ENCODE data around the gene KDM2A. TPM values are rescaled to one million over a fixed set of nuclear protein-coding genes. Genes with fewer than 3 reads are reported as not detected.

KDM2A gene
- total and polyA plus RNA-seq, 2 of the 13 experiments (the other 11 are each of a cell fraction or from before 2014, with no cell fraction given): 31.3 to 31.4 TPM

DNA sequence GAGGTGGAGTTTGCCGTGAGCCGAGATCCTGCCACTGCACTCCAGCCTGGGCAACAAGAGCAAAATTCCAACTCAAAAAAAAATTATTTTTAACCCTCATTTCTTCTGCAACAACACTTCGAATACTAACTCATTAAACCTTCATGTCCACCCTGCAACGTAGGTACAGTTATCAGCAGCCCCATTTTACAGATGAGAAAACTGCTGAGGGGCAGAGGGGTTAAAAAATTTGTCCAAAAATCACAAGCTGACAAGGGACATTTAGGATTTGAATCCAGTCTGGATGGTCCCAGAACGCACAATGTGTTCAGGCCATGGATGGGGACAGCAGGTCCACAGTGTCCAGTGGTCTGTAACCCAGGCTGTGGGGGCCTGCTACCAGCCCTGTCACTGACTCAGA, 33.4 kb upstream of the KDM2A start:
- intact Hi-C loops (cut with micrococcal nuclease; ENCODE audit: unreplicated experiment) (no loop called here), in situ Hi-C loops (cut with HindIII; ENCODE audit: extremely low pct_ligation_motif_present, low pct_unique_long_range_greater_than_20kb) (loop anchor here (10.0 kb wide), 1 partner anchor 89 kb away; no protein-coding TSS in a partner anchor)
- Histone ChIP-seq H3K4me1 (ENCODE audit: insufficient read depth, low read length) (peaks cover 10% of the 10 kb centered on the region), H3K27me3 (ENCODE audit: control insufficient read depth in 1 of 2, insufficient read depth in 2 of 2, low read length in 2 of 2) (no peaks in the 10 kb centered on the region; a peak in 1 of 5 replicates), H3K36me3 (replicated peaks in 1 of 2; ENCODE audit: control insufficient read depth in 1 of 2, insufficient read depth in 2 of 2, low read length in 2 of 2) (no peaks in the 10 kb centered on the region), H3K27ac (ENCODE audit: extremely low read length, insufficient read depth, low read length) (no peak overlapping the region), H3K9me3 (ENCODE audit: low read length) (no peaks in the 10 kb centered on the region), H2AFZ (ENCODE audit: low read length) (no peak overlapping the region), H3K4me2 (ENCODE audit: low read depth, low read length) (no peak overlapping the region), H3K9ac (ENCODE audit: insufficient read depth, low read depth, low read length) (no peak overlapping the region), H3K4me3 (replicated peaks in 1 of 3; ENCODE audit: insufficient read depth in 1 of 3, low read depth in 2 of 3, low read length in 3 of 3) (no peak overlapping the region), H4K20me1 (ENCODE audit: insufficient read depth, low read length) (no peaks in the 10 kb centered on the region), H3K79me2 (ENCODE audit: insufficient read depth, low read length) (no peaks in the 10 kb centered on the region)
- CTCF ChIA-PET (ENCODE audit: low intra/inter-chr PET ratio, low total read pairs): no interaction called here
- peak; percentile 59; the same call in 1 of the 2 replicates for TF ChIP-seq ZNF629 (CRISPR knock-in tag; conservative IDR thresholded peaks at IDR 0.05)
- TF ChIP-seq, protein P1, sequence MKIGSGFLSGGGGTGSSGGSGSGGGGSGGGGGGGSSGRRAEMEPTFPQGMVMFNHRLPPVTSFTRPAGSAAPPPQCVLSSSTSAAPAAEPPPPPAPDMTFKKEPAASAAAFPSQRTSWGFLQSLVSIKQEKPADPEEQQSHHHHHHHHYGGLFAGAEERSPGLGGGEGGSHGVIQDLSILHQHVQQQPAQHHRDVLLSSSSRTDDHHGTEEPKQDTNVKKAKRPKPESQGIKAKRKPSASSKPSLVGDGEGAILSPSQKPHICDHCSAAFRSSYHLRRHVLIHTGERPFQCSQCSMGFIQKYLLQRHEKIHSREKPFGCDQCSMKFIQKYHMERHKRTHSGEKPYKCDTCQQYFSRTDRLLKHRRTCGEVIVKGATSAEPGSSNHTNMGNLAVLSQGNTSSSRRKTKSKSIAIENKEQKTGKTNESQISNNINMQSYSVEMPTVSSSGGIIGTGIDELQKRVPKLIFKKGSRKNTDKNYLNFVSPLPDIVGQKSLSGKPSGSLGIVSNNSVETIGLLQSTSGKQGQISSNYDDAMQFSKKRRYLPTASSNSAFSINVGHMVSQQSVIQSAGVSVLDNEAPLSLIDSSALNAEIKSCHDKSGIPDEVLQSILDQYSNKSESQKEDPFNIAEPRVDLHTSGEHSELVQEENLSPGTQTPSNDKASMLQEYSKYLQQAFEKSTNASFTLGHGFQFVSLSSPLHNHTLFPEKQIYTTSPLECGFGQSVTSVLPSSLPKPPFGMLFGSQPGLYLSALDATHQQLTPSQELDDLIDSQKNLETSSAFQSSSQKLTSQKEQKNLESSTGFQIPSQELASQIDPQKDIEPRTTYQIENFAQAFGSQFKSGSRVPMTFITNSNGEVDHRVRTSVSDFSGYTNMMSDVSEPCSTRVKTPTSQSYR (CRISPR knock-in tag; IDR thresholded peaks at IDR 0.05; ENCODE audit: borderline replicate concordance): no peak
- FAIRE-seq: no peak
- no peak for ATAC-seq
- POLR2A ChIA-PET: no interaction called here
- DNase-seq (ENCODE audit: low spot score): no peak
- WGBS (ENCODE audit: low lambda C conversion rate): 42% methylated on average over 5 of the region's 5 CpGs
- no TSS peak for BruUV-seq (replicated peaks)

DNA sequence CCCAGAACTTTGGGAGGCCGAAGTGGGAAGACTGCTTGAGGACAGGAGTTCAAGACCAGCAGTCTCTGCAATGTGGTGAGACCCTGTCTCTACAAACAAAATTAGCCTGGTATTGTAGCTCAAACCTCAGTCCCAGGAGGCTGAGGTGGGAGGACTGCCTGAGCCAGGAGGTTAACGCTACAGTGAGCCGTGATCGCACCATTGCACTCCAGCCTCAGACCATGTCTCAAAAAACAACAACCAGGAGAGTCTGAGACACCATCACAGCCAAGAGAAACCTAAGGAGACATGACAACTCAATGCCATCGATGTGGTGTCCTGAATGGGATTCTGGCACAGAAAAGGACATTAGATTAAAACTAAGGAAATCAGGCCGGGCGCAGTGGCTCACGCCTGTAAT, 28.3 kb upstream of the KDM2A start:
- no peak overlapping the region for H2AFZ ChIP-seq (ENCODE audit: low read length)
- no peaks in the 10 kb centered on the region for H3K9me3 ChIP-seq (ENCODE audit: low read length)
- ATAC-seq (no peak), DNase-seq (ENCODE audit: low spot score) (no peak), FAIRE-seq (no peak)
- no peaks in the 10 kb centered on the region for H4K20me1 ChIP-seq (ENCODE audit: insufficient read depth, low read length)
- no peak overlapping the region for H3K9ac ChIP-seq (ENCODE audit: insufficient read depth, low read depth, low read length)
- no peak overlapping the region for H3K4me3 ChIP-seq (replicated peaks in 1 of 3; ENCODE audit: insufficient read depth in 1 of 3, low read depth in 2 of 3, low read length in 3 of 3)
- in situ Hi-C loops (cut with HindIII; ENCODE audit: extremely low pct_ligation_motif_present, low pct_unique_long_range_greater_than_20kb) (no loop called here), intact Hi-C loops (cut with micrococcal nuclease; ENCODE audit: unreplicated experiment) (no loop called here)
- peaks cover 9% of the 10 kb centered on the region for H3K4me1 ChIP-seq (ENCODE audit: insufficient read depth, low read length)
- TF ChIP-seq, protein P2, sequence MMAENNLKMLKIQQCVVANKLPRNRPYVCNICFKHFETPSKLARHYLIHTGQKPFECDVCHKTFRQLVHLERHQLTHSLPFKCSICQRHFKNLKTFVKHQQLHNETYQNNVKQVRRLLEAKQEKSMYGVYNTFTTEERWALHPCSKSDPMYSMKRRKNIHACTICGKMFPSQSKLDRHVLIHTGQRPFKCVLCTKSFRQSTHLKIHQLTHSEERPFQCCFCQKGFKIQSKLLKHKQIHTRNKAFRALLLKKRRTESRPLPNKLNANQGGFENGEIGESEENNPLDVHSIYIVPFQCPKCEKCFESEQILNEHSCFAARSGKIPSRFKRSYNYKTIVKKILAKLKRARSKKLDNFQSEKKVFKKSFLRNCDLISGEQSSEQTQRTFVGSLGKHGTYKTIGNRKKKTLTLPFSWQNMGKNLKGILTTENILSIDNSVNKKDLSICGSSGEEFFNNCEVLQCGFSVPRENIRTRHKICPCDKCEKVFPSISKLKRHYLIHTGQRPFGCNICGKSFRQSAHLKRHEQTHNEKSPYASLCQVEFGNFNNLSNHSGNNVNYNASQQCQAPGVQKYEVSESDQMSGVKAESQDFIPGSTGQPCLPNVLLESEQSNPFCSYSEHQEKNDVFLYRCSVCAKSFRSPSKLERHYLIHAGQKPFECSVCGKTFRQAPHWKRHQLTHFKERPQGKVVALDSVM (CRISPR knock-in tag; IDR thresholded peaks at IDR 0.05): peak; percentile 60; the same call in 1 of the 2 replicates
- no peak for TF ChIP-seq HMG20A (CRISPR knock-in tag; IDR thresholded peaks at IDR 0.05; ENCODE audit: borderline replicate concordance)
- ChIA-PET POLR2A (no interaction called here), CTCF (ENCODE audit: low intra/inter-chr PET ratio, low total read pairs) (no interaction called here)
- 90% methylated on average over 8 of the region's 8 CpGs for WGBS (ENCODE audit: low lambda C conversion rate)
- no peak overlapping the region for H3K27ac ChIP-seq (ENCODE audit: extremely low read length, insufficient read depth, low read length)
- BruUV-seq (replicated peaks): no TSS peak
- H3K79me2 ChIP-seq (ENCODE audit: insufficient read depth, low read length): no peaks in the 10 kb centered on the region
- no peak overlapping the region; the same call in 1 of the 2 replicates for H3K4me2 ChIP-seq (ENCODE audit: low read depth, low read length)
- no peaks in the 10 kb centered on the region for H3K36me3 ChIP-seq (replicated peaks in 1 of 2; ENCODE audit: control insufficient read depth in 1 of 2, insufficient read depth in 2 of 2, low read length in 2 of 2)
- H3K27me3 ChIP-seq (ENCODE audit: control insufficient read depth in 1 of 2, insufficient read depth in 2 of 2, low read length in 2 of 2): no peaks in the 10 kb centered on the region
